Stimulated activated effector memory CD8-positive, alpha-beta T cell treated with anti-CD3 and anti-CD28 coated beads, Interleukin-12 subunit alpha, Interleukin-12 subunit beta, amount 100 ng/mL, for 72 hours (primary cell): ENCODE data around the gene E2F7.

ENCODE experiments used
- ATAC-seq: fragments of 150-1000 bp; cut with Tn5 transposase; 2 replicates; pipeline ENCODE4 v1.10.0; 2021
- DNase-seq, 2 donors: peaks; one replicate each; pipeline ENCODE4 v3.0.0; 2021 to 2022; ENCODE audit warnings: low spot score in 2 of 2
- H3K27ac Mint-ChIP-seq: one replicate; pipeline ENCODE4 v1.8.0; 2022; ENCODE audit warnings: mild to moderate bottlenecking, mixed read lengths
- H3K36me3 Mint-ChIP-seq: one replicate; pipeline ENCODE4 v1.8.0; 2022; ENCODE audit warnings: mild to moderate bottlenecking, mixed read lengths
- H3K4me1 Mint-ChIP-seq: one replicate; pipeline ENCODE4 v1.8.0; 2022; ENCODE audit warnings: mixed read lengths
- H3K4me3 Mint-ChIP-seq: one replicate; pipeline ENCODE4 v1.8.0; 2022; ENCODE audit warnings: mild to moderate bottlenecking, mixed read lengths
- H3K9me3 Mint-ChIP-seq: one replicate; pipeline ENCODE4 v1.8.0; 2022; ENCODE audit warnings: mixed read lengths

The E2F7 gene

GRCh38 chr12:77047341-77048109 lies 17.8 kb downstream of the E2F7 start:
- DNase-seq (no peak), ATAC-seq (no peak)
- Mint-ChIP-seq H3K4me3 (no peak overlapping the region), H3K36me3 (peaks cover 8% of the 10 kb centered on the region), H3K4me1 (no peaks in the 10 kb centered on the region), H3K27ac (no peak overlapping the region), H3K9me3 (no peaks in the 10 kb centered on the region)

- Mint-ChIP-seq H3K9me3 (no peaks in the 10 kb centered on the region), H3K36me3 (peaks cover 8% of the 10 kb centered on the region), H3K27ac (no peak overlapping the region), H3K4me1 (no peaks in the 10 kb centered on the region), H3K4me3 (no peak overlapping the region)
- DNase-seq (no peak), ATAC-seq (no peak)
Observed at GRCh38 chr12:77046468-77046867, 18.9 kb downstream of the E2F7 start.

DNA sequence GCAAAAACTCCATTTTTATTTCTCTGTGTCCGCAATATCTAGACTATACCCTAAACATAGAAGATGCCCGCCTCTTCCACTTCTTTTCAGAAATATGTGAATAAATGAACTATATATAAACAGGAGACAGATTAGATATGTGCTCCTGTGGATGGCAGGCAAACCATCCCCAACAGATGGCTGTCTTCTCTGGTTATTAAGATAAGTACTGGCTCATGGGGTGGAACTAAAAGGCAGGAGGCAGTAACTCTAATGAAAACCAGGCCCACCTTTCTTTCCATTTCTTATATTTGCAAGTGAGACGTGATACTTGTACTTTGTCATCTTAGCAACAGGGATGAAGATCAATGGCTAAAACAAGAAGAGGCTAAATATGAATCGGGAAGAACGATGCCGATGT lies 20.2 kb downstream of the E2F7 start:
- ATAC-seq: no peak
- Mint-ChIP-seq H3K9me3 (no peaks in the 10 kb centered on the region), H3K36me3 (peaks cover 8% of the 10 kb centered on the region), H3K4me3 (no peak overlapping the region), H3K27ac (no peak overlapping the region), H3K4me1 (no peaks in the 10 kb centered on the region)
- DNase-seq: no peak

- H3K9me3 Mint-ChIP-seq: no peaks in the 10 kb centered on the region
- no peak overlapping the region for H3K27ac Mint-ChIP-seq
- ATAC-seq (no peak), DNase-seq (no peak)
- no peak overlapping the region for H3K4me3 Mint-ChIP-seq
- peaks cover 8% of the 10 kb centered on the region for H3K36me3 Mint-ChIP-seq
- no peaks in the 10 kb centered on the region for H3K4me1 Mint-ChIP-seq
Observed at GRCh38 chr12:77044721-77045120, 20.6 kb downstream of the E2F7 start.

DNA sequence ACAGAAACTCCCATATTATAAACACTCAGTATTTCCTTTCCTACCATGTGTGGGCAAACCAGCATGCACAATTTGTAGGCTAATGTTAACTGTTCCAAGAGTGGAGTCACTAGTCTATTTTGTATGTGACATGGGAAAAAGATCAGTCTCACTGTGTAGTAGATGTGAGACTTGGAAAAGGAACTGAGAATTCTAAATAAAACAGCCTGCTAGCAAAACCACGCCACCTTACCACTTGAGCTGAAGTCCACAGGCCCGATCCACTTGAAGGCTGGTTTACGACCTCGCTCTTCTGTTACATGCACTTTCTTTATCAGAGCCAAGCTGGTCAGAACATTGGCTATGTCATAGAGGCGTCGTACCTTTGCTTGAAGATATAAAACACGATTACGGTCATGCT lies 22.5 kb downstream of the E2F7 start:
- no peaks in the 10 kb centered on the region for H3K4me1 Mint-ChIP-seq

DNA sequence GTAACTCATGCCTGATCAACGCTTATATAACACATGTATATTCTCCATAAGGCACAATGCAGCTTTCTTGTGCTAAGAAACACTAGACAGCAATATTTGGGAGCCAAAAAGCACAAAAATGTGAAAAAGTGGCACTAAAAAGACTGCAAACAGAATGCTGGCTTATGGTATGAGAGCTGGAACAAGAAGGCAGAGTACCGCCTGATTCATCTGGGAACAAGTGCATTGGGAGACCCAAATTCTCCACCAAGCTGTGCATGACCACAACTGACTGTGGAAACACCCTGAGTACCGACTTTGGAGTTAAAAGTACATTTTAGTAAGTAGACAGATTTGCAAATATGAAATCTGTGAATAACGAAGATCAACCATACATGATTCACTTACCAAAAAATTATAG lies 25.1 kb downstream of the E2F7 start:
- Mint-ChIP-seq H3K4me3 (no peak overlapping the region), H3K4me1 (no peaks in the 10 kb centered on the region), H3K27ac (no peak overlapping the region), H3K36me3 (no peaks in the 10 kb centered on the region), H3K9me3 (peaks cover 5% of the 10 kb centered on the region)
- ATAC-seq (no peak), DNase-seq (no peak)

More for the DNA sequence above, 22.5 kb downstream of the E2F7 start:
- DNase-seq (no peak), ATAC-seq (no peak)
- no peak overlapping the region for H3K4me3 Mint-ChIP-seq
- H3K9me3 Mint-ChIP-seq: peaks cover 3% of the 10 kb centered on the region
- H3K27ac Mint-ChIP-seq: no peak overlapping the region
- H3K36me3 Mint-ChIP-seq: peaks cover 8% of the 10 kb centered on the region

DNA sequence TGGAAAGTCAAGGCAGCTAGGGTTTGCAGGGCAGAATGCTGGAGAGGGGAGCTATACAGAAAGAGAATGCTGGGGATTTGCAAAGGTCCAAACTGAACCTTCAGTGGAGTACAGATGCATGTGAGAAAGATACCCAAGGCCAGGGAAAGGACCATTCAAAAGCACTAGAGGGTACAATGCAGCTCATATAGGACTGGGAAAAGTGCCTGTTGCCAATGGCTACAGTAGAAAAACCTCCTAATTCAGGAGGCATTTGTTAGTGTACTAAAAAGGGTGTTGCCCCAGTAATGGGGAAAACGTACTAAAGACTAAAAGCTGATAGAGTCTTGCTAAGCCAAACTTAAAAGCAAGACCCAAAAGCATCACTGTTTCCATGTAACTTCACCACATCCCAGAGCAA lies 30.1 kb downstream of the E2F7 start:
- Mint-ChIP-seq H3K27ac (no peak overlapping the region), H3K36me3 (peaks cover 16% of the 10 kb centered on the region)
- no peak for DNase-seq

DNA sequence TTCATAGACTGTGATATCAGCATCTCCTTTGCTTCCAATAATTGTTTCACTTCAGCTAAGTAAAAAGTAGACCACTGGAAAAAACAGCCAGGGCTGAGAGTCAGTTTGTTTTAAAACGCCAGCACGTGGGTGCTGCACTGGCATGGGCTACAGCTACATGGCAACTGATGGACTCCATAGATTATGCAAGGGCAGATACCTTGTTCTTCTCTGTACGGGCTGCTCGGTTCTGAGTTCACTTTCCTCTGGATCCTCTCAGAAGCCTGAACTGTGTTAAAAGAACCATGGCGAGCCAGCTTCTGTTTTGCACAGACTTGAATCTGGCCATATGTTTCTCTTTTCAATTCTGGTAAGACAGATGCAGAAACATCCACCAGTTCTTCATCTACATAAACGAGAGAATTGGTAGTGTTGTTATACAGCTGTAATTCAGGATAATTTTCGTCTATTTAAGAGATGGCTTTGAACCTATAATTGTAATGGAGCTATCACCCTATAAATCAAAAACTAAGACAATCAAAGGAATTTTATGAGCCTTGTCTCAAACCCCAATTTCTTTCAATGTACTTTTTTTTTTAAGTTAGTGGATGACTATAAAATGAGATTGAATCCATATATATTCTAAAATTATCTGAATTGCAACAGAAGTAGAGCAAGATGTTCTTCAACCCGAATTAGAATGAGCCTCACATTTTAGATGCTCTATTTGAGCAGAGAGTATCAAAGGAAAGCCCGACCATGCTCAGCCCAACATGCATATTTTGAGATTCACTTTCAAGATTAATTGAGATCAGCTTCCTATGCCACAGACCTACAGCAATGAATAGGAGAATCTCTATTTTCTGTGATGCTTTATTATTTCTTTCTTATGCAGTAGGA lies 31.5 kb downstream of the E2F7 start:
- peaks cover 5% of the 10 kb centered on the region for H3K9me3 Mint-ChIP-seq
- H3K36me3 Mint-ChIP-seq: peaks cover 30% of the 10 kb centered on the region
- ATAC-seq (no peak), DNase-seq (no peak)
- H3K27ac Mint-ChIP-seq: no peak overlapping the region
- peaks cover 12% of the 10 kb centered on the region for H3K4me1 Mint-ChIP-seq
- H3K4me3 Mint-ChIP-seq: no peak overlapping the region

More for the DNA sequence above, 30.1 kb downstream of the E2F7 start:
- Mint-ChIP-seq H3K9me3 (peaks cover 5% of the 10 kb centered on the region), H3K4me3 (no peak overlapping the region), H3K4me1 (peaks cover 12% of the 10 kb centered on the region)
- ATAC-seq: no peak

- Mint-ChIP-seq H3K27ac (peak overlapping the region; percentile 70), H3K4me3 (peak overlapping the region; percentile 3), H3K4me1 (peaks cover 12% of the 10 kb centered on the region), H3K9me3 (peaks cover 2% of the 10 kb centered on the region), H3K36me3 (peaks cover 36% of the 10 kb centered on the region)
- peak; percentile 89 for ATAC-seq
- no peak for DNase-seq
Observed at GRCh38 chr12:77032406-77032805, 33.0 kb downstream of the E2F7 start.

GRCh38 chr12:77031745-77032144 lies 33.6 kb downstream of the E2F7 start:
- H3K27ac Mint-ChIP-seq: peak overlapping the region; percentile 70
- H3K4me3 Mint-ChIP-seq: peak overlapping the region; percentile 3
- ATAC-seq (peak; percentile 73), DNase-seq (no peak)
- peaks cover 36% of the 10 kb centered on the region for H3K36me3 Mint-ChIP-seq
- H3K9me3 Mint-ChIP-seq: no peaks in the 10 kb centered on the region
- H3K4me1 Mint-ChIP-seq: peaks cover 12% of the 10 kb centered on the region

GRCh38 chr12:77025782-77026314 lies 39.5 kb downstream of the E2F7 start:
- Mint-ChIP-seq H3K36me3 (peaks cover 24% of the 10 kb centered on the region), H3K4me1 (no peaks in the 10 kb centered on the region), H3K27ac (no peak overlapping the region), H3K9me3 (no peaks in the 10 kb centered on the region), H3K4me3 (no peak overlapping the region)
- ATAC-seq (no peak), DNase-seq (peak in 1 of 2 donors; percentile 7)

GRCh38 chr12:77023501-77023900 lies 41.9 kb downstream of the E2F7 start:
- no peaks in the 10 kb centered on the region for H3K9me3 Mint-ChIP-seq
- no peak overlapping the region for H3K4me3 Mint-ChIP-seq
- H3K36me3 Mint-ChIP-seq: peaks cover 10% of the 10 kb centered on the region
- no peaks in the 10 kb centered on the region for H3K4me1 Mint-ChIP-seq
- DNase-seq (peak in 1 of 2 donors; percentile 20), ATAC-seq (no peak)
- no peak overlapping the region for H3K27ac Mint-ChIP-seq

GRCh38 chr12:77019920-77020319 lies 45.4 kb downstream of the E2F7 start:
- Mint-ChIP-seq H3K4me1 (no peaks in the 10 kb centered on the region), H3K4me3 (no peak overlapping the region), H3K36me3 (peaks cover 7% of the 10 kb centered on the region), H3K27ac (no peak overlapping the region), H3K9me3 (no peaks in the 10 kb centered on the region)
- no peak for ATAC-seq
- no peak for DNase-seq

DNA sequence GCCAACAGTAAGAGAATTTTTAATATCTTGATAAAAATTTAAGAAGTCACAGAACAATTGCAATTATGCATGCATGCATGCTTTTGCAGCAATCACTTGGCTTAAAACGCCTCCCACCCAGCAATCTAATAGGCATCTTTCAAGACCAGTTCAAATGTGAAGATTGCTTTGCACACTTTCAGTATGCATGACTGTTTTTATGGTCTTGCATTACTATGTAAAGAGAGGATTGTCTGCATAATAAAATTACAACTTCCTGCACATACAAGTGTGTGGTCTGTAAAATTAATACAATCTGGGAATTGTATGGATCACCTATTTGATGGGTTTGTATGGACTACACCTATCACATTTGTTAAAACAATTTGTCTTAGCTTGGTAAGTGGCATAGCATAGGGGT lies 48.8 kb downstream of the E2F7 start:
- Mint-ChIP-seq H3K4me3 (no peak overlapping the region), H3K9me3 (no peaks in the 10 kb centered on the region), H3K4me1 (no peaks in the 10 kb centered on the region), H3K36me3 (peaks cover 7% of the 10 kb centered on the region), H3K27ac (no peak overlapping the region)
- ATAC-seq (no peak), DNase-seq (no peak)

DNA sequence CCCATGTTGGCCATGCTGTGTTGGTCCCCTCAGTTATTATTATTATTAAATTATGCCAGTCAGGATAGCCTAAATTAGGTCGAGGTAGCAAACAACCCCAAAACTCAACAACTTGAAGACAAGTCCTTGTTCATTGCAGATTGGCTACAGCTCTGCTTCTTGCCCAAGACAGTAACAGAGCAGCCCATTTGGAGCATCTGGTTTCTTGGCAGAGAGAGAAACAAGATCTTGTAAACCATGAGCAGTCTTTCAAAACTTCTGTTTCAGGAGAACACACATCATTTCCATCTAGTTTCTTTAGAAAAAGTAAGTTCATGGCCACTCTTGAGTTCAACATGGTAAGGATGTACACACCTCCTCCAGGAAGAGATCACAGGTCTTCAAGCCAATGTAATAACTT lies 52.3 kb downstream of the E2F7 start:
- Mint-ChIP-seq H3K4me1 (peaks cover 6% of the 10 kb centered on the region), H3K9me3 (no peaks in the 10 kb centered on the region), H3K27ac (no peak overlapping the region), H3K36me3 (no peaks in the 10 kb centered on the region), H3K4me3 (no peak overlapping the region)
- ATAC-seq: no peak
- DNase-seq: no peak
